GM18858 (cell line): Measurements from ENCODE around the gene PLD6.
"Not testable (repeated sequence)": the region's sequence is repeated elsewhere in the genome, so short reads cannot be mapped to it uniquely, and the experiment has no call there.

Experiments used
- ATAC-seq: cut with Tn5 transposase; IDR thresholded peaks from one replicate; pipeline ENCODE4 v1.9.1; 2021; ENCODE audit not compliant: unreplicated experiment

PLD6 gene

DNA sequence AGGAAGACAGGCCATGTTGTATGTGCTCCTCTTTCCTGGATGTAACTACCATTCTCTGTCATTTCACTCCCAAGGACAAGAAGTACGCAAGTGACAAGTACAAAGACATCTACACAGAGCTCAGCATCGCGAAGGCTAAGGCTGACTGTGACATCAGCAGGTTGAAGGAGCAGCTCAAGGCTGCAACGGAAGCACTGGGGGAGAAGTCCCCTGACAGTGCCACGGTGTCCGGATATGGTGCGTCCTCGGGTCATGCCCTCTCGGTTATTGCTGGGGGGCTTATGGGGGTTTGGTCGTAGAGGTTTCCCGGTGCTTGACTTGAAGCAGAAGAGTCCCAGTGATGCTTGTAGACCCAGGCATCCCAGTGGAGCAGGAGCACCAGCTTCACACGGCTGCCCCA, 29.0 kb downstream of the PLD6 start:
- no peak for ATAC-seq

DNA sequence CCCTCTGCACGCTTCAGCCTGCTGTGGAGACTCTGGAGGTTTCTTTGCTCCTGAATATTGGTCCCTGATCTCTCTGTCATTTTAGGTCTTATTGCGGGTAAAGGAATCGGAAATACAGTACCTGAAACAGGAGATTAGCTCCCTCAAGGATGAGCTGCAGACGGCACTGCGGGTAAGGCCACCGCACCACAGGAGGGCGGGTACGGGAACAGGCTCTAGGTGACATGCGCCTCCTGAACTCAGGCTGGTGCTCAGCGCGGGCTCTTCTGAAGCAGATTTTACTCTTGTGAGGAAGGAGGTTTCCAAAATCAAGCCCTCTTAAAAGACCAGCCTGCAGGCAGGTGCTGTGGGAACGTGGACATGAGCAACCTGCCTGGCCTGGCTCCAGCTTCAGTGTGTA, 29.8 kb downstream of the PLD6 start:
- ATAC-seq = no peak

DNA sequence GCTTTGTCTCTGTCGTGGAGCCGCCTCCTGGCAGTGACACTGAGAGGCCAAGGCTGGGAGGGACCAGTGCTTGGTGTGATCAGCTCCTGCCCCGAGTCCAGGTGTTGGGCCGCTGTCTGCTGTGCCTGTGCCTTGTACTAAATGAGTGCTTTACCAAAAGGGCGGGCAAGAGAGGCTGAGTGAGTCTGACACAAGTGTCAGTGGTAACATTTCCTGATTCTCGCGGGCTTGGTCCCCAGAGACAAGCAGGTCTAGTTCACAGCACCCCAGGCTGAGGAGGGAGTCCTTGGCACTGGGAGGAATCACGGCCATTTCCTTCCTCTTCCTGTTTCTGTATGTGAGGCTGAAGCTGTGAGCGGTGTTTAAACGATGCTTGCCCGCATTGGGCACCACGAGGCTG, 30.2 kb downstream of the PLD6 start:
- no peak for ATAC-seq

DNA sequence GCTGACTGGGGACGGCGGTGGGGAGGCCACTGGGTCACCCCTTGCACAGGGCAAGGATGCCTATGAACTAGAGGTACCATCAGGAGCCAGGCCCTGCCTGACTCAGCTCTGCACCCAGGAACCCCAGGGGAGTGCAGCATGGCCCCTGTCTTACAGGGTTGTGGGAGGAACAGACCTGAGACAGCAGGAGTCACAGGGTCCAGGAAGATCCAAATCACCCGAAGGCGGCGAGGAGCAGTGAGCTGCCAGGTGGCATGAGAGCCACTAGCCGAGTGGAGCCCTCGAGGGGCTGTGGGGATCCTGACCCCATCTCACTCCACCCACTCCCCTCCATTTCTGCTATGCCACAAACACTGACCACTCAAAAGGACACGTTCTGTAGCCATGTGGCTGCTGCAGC, 30.8 kb downstream of the PLD6 start:
- ATAC-seq = no peak

DNA sequence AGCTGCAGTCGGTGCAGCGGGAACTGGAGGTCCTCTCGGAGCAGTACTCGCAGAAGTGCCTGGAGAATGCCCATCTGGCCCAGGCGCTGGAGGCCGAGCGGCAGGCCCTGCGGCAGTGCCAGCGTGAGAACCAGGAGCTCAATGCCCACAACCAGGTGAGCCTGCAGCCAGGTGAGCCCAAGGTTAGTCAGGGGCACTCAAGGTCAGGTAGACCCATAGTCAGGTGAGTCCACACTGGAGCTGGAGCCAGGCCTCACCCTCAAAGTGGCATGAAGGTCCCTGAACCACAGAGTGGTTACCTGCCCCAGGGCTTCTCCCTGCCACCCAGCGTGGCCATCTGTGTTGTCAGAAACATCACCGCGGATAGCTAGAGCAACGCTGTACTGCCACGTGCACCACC, 32.2 kb downstream of the PLD6 start:
- ATAC-seq = no peak

DNA sequence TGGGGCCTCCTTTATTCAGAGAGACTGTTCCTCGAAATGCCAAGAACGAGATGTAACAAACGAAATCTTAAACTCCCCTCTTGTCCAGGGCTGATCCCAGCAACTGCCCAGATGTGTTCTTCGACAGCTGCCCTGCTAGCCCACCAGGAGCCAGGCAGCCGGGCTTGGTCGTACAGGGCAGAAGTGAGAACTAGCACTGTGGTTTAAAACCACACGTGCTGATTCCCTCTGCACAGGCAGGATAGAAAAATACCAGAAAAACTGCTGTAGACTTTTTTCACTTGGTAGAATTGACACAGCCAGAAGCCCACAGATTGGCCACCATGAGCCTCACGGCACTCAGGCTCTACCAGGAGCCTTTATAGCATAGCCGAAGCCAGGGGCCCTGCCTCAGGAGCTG, 33.1 kb downstream of the PLD6 start:
- ATAC-seq = no peak

DNA sequence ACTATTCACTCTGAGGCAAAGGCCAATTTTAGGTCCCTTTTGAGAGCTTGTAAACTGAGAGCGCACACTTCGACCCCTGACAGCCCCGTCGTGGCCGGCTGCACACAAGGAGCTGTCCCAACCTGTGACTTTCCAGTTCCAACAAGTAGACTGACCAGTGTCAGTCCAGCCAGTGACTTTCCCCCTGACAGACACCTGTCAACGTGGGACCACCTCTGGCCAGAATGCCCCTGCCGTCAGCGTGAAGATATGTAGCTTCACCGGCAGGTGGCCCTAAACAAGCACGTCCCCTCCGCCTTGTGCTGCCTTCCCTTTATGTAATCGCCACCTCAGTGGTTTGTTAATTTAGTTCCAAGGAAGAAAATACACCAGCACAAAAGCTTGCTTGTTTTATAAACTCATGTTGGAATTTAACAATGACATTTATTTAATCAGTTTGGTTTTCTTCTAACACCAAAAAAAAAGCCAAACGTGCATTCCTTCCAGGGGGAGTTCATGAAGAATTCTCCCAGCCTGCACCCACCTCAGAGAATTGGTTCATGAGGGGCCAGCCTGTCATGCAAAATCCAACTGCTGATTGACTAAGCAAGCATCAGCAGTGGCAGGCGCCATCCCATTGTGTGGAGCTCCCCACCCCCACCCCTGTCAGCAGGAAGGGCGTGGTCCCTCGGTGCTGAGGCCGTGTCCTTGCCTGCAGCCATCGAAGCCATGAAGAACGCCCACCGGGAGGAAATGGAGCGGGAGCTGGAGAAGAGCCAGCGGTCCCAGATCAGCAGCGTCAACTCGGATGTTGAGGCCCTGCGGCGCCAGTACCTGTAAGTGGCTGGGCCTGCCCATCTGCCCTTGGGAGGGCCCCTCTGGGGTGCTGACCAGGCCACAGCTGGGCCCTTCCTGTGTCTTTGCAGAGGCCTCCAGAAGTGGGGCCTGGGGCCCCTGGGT, 33.9 kb downstream of the PLD6 start:
- ATAC-seq = no peak

DNA sequence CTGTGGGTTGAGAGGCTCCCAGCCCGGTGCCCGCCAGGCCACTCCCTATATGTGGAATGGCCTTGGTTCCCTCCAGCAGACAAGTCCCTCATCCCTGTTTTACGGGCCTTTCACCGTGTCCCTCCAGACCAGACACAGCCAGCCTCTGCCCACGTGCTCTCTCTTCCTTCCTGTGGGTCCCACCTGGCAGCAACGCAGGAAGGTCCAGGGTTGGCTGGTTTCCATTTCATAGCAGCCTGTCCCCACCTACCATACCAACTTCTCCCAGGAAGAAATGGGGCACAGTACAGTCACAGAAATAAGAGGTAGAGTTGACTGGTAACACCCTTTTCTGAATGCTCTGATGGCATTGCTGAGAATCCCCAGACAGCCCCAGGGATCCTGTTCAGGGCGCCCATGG, 34.9 kb downstream of the PLD6 start:
- no peak for ATAC-seq

DNA sequence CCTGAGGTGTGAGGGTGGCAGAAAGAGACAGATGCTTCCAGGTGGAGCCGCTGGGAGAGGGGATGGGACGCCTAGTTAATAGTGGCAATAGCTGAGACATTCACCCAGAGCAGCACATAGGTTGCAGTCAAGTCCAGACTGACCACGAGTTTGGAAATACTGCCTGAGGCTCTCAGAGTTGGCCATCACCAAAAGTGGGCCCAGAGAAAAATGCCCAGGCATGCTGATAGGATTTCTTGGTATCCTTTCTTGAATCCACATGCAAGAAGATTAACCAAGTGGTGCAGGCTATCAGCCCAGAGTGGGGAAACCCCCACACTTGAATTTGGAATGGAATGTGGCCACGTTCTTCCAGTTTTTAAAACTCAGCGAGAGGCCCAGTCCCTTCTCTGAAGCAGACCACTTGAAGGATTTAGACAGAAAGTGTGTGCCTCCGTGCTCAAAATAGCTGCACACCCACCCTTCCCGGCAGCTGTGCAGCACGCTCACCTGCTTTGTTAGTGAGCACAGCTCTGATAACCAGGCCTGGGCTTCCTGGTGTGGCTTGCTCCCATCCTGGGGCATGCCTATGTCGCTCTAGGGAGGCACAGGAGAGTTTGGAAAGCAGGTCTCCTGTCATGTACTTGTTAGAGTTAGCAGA, 35.7 kb downstream of the PLD6 start:
- ATAC-seq = no peak

DNA sequence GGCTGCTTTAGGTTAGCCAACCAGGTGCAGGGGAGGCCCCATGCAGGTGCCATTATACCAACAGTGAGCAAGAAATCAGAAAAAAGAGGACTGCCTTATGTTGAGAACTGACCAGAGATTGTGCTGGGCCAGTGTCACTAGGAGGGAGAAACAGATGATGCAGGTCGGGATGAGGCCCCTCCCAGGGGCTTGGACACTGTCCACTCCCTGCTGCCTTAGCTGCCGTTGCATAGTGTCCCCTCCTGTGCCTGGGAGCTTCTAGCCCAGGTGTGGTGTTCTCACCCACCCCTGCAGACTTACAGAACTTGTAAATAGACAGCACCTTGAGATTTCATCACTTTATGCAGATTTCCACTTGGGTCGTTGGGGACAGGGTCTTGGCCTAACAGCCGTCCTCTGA, 36.7 kb downstream of the PLD6 start:
- ATAC-seq = no peak

DNA sequence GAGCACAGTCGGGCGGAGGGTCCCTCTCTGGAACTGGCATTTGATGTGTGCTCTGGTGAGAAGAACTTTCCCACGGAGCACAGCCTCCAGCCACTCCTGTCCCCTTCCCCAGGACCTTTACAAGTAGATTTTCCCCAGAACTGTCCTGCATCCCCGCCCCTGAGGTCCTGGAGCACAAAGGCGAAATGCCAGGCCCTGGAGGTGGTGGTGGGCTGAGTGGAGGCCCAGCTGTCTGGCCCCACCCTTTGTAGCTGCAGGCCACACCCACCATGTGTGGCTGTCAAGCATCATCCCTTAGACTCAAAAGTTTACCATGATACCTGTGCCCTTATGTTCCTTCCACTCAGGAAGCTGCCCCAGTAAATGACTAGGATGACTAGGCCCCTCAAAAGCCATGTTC, 37.7 kb downstream of the PLD6 start:
- ATAC-seq = no peak

DNA sequence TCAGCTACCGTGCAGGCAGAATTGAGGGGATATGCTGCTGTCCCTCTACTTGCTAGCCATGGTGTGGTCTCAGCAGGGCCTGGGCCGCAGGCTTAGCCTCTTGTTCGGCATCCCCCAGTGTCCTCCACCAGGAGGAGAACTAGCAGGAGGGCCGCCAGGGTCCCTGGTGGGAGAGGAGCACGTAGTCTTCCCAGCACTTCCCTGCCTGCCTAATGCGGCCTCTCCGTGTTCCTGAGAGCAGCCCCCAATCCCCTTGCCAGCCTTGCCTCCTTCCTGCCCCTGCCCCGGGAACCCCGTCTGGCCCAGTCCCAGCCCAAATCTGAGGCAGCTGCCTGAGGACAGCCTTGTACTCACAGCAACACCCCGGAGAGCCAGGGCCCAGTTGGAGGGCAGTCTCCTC, 38.1 kb downstream of the PLD6 start:
- no peak for ATAC-seq

DNA sequence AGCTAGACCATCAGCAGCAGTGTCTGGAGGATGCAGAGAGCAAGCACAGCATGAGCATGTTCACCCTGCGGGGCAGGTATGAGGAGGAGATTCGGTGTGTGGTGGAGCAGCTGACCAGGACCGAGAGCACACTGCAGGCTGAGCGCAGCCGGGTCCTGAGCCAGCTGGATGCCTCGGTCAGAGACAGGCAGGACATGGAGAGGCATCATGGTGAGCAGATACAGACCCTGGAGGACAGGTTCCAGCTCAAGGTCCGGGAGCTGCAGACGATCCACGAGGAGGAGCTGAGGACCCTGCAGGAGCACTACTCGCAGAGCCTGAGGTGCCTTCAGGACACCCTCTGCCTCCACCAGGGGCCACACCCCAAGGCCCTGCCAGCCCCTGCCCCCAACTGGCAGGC, 38.8 kb downstream of the PLD6 start:
- no peak for ATAC-seq

DNA sequence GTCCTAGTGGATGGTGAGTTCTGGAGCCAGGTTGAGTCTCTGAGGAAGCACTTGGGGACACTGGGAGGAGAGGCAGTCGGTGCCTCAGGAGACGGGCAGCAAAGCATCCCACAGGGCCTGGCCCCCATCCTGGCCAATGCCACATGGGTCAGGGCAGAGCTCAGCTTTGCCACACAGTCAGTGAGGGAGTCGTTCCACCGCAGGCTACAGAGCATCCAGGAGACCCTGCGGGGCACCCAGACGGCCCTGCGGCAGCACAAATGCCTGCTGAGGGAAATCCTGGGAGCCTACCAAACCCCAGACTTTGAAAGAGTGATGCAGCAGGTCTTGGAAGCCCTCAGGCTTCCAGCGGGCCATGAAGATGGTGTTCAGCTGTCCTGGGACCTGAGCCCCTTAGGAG, 39.7 kb downstream of the PLD6 start:
- no peak for ATAC-seq

DNA sequence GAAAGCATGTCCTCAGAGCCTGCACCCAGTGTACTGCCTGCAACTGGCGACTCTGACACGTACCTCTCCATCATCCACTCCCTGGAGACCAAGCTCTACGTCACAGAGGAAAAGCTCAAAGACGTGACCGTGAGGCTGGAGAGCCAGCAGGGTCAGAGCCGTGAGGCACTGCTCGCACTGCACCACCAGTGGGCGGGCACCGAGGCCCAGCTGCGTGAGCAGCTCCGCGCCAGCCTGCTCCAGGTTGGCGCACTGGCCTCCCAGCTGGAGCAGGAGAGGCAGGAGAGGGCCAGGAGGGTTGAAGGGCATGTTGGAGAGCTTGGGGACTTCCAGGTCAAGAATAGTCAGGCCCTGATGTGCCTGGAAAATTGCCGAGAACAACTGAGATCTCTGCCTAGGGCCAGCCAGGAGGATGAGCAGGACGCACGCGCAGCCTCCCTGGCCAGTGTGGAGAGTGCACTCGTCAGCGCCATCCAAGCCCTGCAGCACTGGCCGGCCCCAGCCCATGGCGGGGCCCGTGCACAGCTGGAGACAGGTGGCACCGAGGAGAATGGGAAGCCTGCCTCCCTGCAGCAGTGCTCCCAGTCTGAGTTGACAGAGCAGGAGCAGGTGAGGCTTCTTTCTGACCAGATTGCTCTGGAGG, 40.3 kb downstream of the PLD6 start:
- ATAC-seq = no peak

DNA sequence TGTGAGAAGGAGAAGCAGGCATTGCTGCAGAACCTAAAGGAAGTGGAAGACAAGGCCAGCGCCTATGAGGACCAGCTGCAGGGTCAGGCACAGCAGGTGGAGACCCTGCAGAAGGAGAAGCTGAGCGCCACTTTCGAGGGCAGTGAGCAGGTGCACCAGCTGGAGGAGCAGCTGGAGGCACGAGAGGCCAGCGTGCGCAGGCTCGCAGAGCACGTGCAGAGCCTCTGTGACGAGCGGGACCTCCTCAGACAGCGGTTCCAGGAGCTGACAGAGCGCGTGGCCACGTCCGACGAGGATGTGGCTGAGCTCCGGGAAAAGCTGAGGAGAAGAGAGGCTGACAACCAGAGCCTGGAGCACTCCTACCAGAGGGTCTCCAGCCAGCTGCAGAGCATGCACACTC, 41.5 kb downstream of the PLD6 start:
- no peak for ATAC-seq

DNA sequence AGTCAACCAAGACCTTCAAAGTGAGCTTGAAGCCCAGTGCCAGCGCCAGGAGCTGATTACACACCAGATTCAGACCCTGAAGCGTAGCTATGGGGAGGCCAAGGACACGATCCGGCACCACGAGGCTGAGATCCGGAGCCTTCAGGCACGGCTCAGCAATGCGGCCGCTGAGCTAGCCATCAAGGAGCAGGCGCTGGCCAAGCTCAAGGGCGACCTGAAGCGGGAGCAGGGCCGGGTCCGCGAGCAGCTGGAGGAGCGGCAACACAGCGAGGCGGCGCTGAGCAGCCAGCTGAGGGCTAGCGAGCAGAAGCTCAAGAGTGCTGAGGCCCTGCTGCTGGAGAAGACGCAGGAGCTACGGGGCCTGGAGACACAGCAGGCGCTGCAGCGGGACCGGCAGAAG, 42.0 kb downstream of the PLD6 start:
- ATAC-seq = no peak

DNA sequence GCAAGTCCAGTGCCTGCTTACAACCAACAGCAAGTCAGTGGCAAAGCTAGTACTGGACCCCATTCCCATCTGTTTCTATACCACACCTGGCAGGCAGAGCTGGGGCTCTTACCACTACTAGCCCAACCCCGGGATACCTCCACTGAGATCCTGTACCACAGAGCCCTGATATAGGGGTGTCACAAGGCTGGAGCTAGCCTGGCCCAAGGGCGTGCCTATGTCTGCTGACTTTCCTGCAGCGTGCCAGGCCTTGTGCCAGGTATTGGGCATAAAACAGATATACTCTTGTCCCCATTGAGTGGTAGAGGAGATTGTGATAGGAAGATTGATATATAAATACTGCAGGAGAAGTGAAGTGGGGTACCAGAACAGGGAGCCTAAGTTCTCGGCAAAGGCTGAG, 44.4 kb downstream of the PLD6 start:
- no peak for ATAC-seq

DNA sequence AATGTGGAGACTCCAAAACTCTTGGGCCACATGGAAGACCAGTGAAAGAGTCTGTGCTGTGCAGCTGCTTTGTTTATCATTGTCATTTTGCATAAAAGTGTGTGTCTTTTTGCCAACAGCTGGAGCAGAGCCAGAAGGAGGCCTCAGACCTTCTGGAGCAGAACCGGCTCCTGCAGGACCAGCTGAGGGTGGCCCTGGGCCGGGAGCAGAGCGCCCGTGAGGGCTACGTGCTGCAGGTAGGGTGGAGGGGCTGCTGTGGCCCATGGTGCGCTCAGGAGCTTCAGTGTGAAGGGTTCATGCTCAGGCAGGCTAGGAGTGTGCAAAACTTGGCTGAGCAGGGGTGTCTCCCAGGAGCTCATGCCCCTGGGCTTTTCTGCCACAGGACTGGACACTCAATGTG, 45.0 kb downstream of the PLD6 start:
- ATAC-seq = no peak

DNA sequence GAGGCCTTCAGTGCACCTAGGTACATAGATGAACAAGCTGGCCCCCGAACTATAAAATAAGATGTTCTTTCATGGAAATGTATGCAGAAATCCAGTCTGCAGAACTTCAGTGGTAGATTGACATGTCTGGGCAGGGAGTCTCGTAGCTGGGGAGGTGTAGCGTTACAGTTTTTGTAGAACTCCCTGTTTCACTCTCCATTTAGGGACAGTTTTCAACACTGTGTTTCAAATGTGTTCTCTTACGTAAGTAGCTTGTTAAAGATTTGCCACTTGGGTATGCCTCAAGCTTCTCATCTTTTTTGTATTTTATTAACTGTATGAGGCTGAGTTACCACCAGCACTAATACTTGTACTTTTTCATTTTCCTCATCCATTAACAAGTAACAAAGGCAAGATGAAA, 46.6 kb downstream of the PLD6 start:
- no peak for ATAC-seq

DNA sequence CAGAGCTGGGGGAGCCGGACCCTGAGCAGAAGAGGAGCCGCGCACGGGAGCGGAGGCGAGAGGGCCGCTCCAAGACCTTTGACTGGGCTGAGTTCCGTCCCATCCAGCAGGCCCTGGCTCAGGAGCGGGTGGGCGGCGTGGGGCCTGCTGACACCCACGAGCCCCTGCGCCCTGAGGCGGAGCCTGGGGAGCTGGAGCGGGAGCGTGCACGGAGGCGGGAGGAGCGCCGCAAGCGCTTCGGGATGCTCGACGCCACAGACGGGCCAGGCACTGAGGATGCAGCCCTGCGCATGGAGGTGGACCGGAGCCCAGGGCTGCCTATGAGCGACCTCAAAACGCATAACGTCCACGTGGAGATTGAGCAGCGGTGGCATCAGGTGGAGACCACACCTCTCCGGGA, 47.6 kb downstream of the PLD6 start:
- ATAC-seq = not testable (repeated sequence)

DNA sequence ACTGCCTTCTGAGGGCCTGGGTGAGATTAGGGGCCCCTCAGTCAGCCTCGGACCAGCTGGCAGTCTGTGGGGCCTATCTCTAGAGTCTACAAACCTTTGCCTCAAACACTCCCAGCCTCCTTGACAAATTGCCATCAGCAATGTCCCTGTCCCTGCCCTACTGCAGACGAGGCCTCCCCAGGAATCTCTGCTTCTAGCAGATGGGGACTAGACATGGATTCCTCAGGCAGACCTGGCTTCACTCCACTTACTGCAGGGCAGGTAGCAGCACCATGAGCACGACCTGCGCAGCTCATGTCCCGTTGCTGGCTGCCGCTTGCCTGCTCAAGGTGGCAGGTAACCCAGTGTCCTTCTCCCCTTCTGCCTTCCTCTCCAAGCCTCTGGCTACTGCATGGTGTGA, 49.1 kb downstream of the PLD6 start:
- no peak for ATAC-seq
